Measurements from ENCODE around the gene KHDC4. TPM values are rescaled to one million over a fixed set of nuclear protein-coding genes. Genes with fewer than 3 reads are reported as not detected.

The KHDC4 gene
- total RNA-seq, 1 donor from 2014 or later = 36.7 TPM

- TF ChIP-seq, protein P1, sequence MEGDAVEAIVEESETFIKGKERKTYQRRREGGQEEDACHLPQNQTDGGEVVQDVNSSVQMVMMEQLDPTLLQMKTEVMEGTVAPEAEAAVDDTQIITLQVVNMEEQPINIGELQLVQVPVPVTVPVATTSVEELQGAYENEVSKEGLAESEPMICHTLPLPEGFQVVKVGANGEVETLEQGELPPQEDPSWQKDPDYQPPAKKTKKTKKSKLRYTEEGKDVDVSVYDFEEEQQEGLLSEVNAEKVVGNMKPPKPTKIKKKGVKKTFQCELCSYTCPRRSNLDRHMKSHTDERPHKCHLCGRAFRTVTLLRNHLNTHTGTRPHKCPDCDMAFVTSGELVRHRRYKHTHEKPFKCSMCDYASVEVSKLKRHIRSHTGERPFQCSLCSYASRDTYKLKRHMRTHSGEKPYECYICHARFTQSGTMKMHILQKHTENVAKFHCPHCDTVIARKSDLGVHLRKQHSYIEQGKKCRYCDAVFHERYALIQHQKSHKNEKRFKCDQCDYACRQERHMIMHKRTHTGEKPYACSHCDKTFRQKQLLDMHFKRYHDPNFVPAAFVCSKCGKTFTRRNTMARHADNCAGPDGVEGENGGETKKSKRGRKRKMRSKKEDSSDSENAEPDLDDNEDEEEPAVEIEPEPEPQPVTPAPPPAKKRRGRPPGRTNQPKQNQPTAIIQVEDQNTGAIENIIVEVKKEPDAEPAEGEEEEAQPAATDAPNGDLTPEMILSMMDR (conservative IDR thresholded peaks at IDR 0.05; ENCODE audit: low read depth, low read length) = no peak
- DNase-seq (ENCODE audit: low read depth) = no peak
- H3K4me3 ChIP-seq (ENCODE audit: low read depth, low read length) = no peak overlapping the region
Measured at GRCh38 chr1:155867766-155868165, 66.4 kb downstream of the KHDC4 start.

- DNase-seq (ENCODE audit: low read depth) = no peak
- no peak overlapping the region for H3K4me3 ChIP-seq (ENCODE audit: low read depth, low read length)
- TF ChIP-seq, protein P1 (conservative IDR thresholded peaks at IDR 0.05; ENCODE audit: low read depth, low read length) = no peak
Measured at GRCh38 chr1:155864393-155864792, 69.8 kb downstream of the KHDC4 start.

Other genes starting within 250 kb of the KHDC4 start
- 29.3 and 30.5 TPM in 2 replicates for gene YY1AP1, start 245.6 kb downstream of the KHDC4 start, total RNA-seq
- 104 and 194 TPM in 2 replicates for gene DAP3, start 245.3 kb downstream of the KHDC4 start, total RNA-seq
- 13.9 and 22.7 TPM in 2 replicates for gene GON4L, start 77.2 kb downstream of the KHDC4 start, total RNA-seq
- gene SYT11, start 74.8 kb downstream of the KHDC4 start, total RNA-seq = 13.2 and 15.4 TPM in 2 replicates
- gene RIT1, start 23.1 kb downstream of the KHDC4 start, total RNA-seq = 16.3 and 17.6 TPM in 2 replicates
- gene RXFP4, start 7.2 kb upstream of the KHDC4 start, total RNA-seq = not detected in 2 replicates
- 62.5 and 89.7 TPM in 2 replicates for gene ARHGEF2, start 44.1 kb upstream of the KHDC4 start, total RNA-seq
- gene SSR2, start 86.5 kb upstream of the KHDC4 start, total RNA-seq = 450 and 635 TPM in 2 replicates
- 28.2 and 29.7 TPM in 2 replicates for gene UBQLN4, start 119.4 kb upstream of the KHDC4 start, total RNA-seq
- 94.8 and 97.0 TPM in 2 replicates for gene LAMTOR2, start 120.4 kb upstream of the KHDC4 start, total RNA-seq
- gene RAB25, start 126.7 kb upstream of the KHDC4 start, total RNA-seq = 17.8 and 47.5 TPM in 2 replicates
- 14.8 and 19.0 TPM in 2 replicates for gene MEX3A, start 148.1 kb upstream of the KHDC4 start, total RNA-seq
- 358 and 433 TPM in 2 replicates for gene LMNA, start 180.3 kb upstream of the KHDC4 start, total RNA-seq
- gene SEMA4A, start 219.2 kb upstream of the KHDC4 start, total RNA-seq = 1.4 and 3.5 TPM in 2 replicates

All from epithelial cell of proximal tubule (primary cell).